ENCODE measurements around the gene MGME1.
"Not testable (repeated sequence)": the region's sequence is repeated elsewhere in the genome, so short reads cannot be mapped to it uniquely, and the experiment has no call there.

The MGME1 gene

DNA sequence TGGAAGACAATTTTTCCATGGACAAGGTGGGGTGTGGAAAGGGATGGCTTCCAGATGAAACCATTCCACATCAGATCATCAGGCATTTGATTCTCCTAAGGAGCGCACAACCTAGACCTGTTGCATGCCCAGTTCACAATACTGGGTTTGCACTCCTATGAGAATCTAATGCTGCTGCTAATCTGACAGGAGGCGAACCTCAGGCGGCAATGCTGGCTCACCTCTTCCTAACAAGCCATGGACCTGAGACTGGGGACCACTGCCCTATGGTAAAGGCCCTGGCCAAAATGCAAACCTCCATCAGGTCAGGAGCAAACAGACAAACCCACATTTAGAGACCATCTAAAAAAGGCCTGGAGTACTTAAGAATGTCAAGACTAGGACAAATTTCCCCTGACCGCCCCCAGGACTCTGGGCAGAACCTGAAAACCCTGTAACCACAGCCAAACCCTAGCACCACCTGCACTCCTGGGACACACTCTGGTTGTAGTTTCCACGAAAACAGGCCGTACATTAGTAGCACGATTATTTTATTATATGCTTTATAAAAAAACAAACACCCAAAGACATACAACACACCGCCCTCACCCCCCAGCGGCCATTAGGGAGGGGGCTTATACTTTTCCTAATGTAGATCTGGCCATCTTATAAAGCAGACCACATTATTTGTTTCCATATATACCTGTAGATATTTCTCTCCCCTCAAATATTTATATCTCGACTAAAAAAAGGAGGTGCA lies 27.6 kb upstream of the MGME1 start:
- DNase-seq: no peak

DNA sequence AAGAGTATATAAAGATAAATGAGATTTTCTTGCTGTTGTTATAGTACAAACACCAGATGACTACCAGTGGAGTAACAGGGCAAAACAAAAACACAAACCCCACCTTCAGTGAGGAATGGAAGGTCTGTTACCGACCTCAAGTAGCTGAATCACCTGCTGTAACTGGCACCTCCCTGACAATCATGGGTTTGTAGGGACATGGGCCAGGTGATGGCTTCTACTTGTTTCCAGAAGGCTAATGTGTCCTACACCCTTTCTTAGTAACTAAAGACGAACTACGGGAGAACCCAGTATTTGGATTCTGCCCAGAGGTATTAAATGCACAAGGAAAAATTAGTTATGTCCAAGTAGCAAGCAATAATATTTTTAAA lies 27.0 kb upstream of the MGME1 start:
- no peak for DNase-seq

DNA sequence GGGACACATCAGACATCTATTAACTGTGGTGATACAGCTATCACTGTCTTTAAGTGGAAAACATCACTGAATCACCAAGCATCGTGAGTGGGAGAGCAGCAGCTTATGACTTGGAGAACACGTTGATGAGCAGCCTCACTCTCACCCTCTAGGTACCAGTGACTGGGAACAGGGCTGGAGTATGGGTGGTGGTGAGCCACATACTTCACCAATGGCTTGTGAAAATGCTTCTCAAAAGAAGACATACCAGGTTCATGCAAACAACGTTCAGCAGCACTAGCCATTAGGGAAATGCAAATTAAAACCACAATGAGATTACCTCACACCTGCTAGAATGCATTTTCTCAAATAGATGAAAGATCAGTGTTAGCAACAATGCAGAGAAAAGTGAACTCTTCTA lies 25.5 kb upstream of the MGME1 start:
- DNase-seq: no peak

DNA sequence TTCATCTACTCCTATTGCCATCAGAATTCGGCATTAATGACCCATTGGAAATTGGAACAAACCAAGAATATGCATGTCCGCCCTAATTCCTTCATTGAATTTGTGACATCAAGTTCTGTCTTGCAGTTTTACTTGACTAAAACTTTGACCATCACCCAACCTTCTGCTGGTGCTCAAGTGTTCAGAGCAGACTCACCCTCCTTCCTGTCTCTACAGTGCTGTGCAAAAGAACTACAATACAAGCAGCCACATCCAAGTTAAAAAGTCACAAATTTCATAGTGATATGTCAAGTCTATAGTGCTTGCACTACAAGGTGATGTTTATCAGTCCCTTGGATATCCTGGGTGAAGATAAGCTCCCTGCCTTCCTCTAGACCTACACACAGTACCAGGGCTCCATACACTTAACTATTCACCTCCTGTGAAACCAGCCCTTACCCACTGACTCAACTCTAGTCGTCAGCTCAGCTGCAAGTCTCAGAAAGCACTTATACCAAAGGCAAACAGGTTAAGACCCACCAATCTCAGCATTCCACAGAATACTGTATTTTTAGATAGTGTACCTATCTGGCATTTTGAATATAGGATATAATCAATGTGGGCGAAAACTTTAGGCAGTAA lies 23.9 kb upstream of the MGME1 start:
- DNase-seq: no peak

DNA sequence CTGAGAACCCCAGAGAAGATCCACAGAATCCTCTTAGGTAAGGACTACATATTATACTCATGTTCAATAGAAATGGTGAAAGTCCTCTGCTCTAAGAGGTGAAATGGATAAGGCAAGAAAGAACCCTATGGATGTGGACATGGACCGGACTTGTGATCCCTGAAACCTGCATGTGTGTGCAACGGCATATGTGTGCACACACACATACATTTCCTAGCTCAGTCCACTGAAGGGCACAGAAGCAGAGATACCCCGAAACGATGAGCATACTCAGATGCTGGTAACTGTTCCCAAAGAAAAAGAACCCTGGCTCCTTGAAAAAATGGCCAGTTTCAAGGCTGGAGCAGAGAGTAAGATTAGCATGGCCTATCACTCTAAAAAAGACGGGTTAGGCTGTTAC lies 22.8 kb upstream of the MGME1 start:
- no peak for DNase-seq

DNA sequence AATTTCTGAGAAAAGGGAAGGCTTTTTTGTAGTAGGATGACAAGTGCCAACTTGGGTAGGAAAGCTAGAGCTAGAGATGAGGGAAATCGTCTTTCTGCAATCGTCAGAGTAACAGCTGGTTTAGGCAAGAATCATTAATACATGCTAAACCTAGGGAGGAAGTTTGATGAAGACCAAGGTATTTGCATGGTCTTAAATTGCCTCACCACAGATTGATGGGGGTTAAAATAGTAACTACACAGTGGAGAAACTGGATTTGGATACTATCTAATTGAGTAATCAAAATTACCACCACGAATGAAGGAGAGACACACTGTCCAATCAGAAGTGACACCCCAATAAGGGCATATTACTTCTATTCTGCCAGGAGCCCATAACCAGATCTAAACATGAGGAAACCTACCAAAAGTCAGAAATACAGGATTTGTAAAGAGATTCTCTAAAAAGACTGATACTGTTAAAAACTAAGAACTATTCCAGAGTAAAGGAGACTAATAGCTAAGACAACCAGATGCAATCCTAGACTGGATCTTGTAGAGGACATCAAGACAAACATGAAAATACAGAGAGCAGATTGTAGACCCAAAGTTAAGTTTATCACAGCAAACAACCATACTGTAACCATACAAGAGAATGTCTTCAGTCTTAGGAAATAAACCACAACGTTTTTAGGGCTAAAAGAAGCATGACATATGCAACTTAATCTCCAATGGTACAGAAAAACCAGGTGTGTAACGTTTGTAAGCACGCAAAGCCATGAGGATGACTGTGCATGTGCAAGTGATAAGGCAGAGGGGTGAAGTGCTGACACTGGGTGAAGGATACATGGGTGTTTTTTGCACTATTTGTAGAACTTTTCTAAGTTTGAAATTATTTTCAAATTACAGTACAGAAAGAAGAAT lies 22.0 kb upstream of the MGME1 start:
- DNase-seq: no peak

DNA sequence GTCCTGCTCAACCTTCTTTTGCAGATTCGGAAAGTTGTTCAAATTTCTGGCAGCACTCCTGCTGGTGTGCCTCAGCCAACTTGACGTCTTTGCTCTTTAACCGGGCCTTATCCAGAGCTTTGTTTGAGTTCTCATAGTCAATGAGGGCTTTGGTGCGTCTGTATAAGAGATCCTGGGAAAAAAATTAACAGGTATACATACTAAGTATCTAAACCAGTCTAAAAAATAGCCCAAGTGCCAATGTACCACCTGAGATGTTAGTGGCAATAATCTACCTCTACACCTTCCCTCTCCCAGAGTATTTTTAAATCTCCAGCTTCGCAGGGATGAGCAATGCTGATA lies 21.4 kb upstream of the MGME1 start:
- DNase-seq: no peak

DNA sequence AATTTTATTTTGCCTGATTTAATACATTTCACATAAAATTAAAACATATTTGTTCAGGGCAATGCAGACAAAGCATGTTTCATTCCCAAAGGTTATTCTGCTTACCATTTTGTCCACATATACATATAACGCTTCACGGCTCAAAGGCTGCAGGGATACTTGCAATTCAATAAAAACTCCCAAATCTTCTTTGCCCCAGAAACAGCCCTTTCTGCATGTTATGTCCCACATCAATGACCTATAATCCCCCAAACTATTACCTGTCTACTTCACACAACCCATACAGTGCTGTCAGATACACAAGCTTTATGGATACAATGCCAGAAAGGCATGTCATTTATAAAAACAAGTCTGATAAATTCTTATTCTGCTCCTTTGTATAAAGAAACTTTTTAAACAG lies 20.4 kb upstream of the MGME1 start:
- DNase-seq: no peak

DNA sequence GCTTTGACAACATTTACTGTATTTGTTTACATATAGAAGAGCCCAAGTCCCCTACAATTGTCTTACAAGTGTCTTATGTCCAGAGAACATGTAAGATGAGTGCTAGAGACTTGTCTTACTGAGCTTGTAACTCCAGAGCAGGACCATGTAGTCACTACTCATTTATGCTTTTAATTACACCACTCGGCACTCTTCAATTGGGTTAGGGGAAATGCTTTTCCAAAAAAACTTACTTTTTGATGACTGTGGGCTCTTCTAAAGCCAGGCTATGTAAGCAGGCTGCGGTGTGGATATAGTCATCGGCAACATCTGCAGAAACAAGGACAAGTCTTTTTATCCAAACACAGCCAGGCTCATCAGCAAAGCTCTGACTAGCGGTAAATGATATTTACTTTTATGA lies 18.9 kb upstream of the MGME1 start:
- no peak for DNase-seq

DNA sequence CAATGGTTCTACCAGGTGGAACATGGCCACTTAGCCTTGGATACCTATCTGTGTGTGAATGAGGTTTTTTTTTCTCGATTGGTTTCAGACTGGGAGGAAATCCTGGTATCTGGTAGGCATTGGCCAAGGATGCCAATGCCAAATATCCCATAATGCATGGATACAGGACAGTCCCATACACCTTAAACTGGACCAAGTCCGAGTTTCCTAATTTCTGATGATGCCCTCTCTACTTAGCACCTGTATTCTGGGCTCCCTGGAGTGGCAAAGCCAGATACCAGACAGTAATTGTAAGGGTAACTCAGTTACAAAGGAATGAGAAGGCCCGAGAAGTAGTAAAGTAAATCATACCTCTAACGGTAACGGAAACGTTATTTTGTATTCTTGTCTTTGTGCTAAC lies 18.1 kb upstream of the MGME1 start:
- no peak for DNase-seq

DNA sequence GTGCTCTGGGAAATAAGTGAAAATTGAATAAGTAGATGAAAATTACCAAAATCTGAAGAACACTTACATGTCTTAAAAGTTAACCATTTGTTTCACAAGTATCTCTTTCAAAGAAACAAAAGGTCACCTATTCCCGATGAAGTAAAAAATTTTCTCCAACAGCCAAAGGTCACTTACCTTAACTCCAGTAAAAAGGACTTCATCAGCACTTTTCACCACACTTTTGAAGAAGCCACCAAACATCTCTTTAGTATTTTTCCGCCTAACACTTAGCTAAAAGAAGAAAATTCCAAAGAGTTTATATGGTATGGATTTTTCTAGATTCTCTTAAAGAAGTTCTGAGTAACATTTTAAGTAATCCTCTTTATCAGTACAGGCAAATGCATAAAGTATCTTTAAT lies 17.5 kb upstream of the MGME1 start:
- DNase-seq: no peak

DNA sequence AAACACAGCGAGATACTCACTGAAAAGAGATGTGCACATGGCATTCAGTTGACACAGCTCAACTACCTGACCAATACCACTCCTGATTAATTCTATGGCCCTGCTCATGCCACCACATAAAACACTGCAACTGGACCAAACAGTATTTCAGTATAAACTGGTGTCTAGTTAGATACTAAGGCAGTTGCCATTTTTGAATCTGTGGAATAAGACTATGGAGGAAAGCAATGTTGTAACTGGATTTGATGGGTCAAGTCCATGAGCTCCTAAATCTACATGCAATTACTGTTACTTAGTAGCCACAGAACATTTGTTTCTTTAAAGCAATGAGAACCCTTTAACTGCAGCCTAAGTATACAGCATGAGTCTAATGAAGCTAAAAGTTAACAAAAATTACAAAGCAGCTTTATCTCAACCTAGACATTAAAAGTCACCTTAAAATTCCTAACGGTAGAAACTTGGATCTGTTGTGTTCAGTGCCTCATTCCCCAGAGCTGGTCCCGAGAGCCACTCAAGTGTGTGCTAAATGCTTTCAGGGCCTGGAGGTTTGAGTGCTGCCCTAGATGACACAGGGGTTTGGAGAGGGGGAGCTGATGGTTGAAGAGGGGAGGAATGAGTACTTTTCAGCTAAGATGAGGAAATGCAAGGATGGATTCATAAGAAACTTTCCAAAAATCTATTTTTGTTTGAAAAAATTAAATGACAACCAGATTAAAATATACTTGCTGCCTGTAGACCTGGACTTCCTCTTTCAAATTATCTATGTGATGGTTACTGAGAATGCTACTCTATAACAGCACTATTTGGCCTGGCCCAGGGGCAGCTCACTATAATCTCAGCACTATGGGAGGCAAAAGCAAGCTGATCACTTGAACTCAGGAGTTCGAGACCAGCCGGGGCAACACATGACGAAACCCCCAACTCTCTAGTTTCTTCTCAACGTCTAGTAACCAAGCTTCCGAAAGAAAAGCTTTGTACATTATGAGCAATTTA lies 15.8 kb upstream of the MGME1 start:
- DNase-seq: no peak

DNA sequence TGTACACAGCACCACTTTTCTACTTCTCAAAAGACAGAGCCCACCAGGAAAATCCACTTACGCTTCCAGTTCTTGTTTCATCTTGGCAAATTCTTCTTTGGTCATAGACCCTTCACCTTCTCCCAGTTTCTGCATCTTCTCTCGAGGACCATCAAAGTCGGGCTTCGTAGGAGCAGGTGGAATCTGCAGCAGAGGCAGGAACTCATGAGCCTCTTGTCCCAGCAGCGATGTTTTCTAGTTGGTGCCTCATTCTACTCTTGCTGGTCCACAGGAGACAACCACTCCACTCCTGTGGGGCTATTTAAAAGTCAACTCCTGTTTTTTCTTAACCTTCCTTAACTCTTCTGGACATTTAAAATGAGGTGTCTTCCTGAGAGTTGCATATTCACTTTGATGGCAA lies 14.9 kb upstream of the MGME1 start:
- no peak for DNase-seq

DNA sequence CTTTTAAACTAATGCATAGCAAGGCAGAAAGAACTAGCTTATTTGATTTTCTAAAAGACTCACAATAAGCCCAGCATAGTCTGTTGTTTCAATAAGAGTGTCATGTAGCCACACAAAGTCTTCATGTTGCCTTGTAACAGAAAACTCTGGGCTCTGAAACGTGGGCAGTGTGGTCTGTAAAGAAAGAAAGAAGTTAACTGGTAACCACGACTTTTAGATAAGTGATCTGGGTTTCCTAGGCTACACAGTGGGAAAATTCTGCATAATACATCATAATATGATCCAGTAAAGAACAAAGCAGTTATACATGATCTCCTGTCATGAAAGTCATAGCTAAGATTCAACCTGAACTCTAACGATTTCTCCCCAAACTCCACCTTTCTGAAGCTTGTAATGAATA lies 13.5 kb upstream of the MGME1 start:
- DNase-seq: no peak

DNA sequence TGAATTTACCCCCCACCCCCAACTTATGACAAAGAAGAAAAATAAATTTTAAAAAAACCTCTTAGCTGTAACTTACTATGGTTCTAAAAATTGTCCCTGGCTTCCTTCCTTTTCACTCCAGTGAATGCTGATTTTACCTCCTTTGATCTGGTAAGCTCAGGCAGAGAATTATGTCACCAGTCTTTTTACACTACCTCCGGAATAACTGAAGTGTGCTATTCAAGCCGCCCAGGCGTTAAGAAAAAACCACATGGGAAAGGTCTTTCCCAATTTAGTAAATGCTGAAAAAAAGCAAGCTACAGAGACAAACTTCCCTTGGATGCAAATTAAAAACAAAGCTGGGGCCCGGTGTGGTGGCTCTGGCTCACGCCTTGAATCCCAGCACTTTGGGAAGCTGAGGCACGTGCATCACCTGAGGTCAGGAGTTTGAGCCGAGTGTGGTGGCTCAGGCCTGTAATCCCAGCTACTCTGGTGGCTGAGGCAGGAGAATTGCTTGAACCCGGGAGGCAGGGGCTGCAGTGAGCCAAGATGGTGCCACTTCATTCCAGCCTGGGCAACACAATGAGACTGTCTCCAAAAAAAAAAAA lies 12.6 kb upstream of the MGME1 start:
- no peak for DNase-seq

DNA sequence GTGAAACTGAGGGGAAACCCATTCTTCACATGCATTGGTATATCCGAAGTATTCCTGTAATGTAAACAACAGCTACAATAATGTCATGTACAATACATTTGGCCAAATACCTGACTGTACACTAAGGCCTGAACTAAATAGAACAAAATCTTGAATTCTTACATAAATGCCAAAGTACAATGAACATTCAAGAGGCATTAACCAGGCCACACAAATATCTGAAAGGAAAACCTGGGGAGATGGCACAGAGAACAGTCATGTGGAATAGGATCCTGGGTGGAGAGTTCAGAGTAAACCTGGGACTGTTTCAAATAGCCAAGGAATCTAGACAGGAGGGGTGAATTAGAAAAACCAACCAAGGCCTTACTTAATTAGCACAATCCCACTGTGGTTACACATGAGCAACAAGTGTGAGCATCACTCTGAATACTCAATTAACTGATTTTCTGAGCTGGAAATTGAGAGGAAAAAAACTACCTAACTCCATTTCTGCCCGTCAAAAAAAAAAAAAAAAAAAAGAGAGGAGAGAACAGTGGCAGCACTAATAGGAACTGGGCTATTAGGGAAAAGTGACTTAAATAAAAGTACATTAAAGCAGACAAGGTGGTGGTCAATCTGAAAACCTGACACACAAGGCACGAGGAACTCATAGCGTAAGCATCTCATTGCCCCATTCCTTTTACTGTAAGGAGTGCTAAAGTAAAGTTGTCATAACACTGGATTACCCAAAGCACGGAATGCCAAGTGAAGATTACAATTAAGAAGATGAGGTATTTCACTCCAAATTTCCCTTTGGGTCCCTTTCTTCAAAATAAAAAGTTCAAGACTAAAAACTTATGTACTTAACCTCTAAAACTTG lies 11.1 kb upstream of the MGME1 start:
- no peak for DNase-seq

DNA sequence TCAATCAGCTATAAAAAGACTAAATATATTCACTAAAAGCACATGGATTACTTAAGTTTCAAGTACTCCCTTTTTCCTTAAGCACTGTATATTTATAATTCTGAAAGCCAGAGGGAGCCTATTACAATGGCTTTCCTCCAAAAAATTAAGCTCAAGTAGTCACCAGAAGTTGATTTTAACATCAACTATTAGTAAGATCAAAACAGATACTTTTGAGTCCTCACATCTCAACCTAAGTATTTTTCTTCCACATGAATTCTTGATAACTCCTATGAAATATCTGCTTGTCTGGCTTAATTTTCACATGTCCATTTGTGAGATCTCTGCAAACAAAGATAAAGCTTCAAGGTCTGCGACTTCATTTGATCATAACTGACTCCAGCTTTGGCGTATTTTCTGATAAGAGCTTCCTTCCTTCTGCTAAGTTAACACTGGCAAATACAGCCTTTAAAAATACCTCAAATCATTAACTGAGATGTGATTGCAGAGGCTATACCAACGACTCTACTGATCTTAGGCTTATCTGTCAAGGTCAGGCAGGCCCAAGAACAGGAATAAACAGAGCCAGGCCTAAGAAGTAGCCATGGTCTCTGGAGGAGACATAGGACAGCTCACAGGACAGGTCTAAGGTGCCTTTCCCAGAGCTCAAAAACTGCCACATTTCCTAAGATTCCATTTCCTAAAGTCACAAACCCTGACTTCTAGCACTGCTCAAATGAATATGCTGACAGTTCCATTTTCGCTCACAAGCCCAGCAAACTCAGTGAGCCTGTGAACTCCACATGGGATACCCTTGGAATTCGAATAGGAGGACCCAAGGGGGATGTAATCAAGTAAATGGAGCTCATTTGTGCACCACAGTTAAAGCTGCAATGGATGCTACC lies 10.2 kb upstream of the MGME1 start:
- no peak for DNase-seq

DNA sequence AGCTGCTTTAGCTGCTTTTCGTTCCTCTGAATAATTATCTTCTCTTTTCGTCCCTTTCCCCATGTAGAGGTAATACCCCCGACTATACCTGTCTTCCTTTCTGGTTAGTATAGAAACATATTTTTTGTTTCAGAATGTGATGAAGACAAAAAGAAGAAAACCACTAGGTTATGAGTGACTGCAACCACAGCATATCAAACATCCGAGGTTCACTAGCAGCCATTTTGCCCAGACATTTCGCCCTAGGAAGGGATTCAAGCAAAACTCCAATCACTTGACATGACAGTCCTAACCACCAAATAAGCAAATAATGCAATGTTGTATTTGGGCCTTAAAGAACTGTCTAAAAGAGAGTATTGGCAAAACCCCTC lies 9.6 kb upstream of the MGME1 start:
- no peak for DNase-seq

DNA sequence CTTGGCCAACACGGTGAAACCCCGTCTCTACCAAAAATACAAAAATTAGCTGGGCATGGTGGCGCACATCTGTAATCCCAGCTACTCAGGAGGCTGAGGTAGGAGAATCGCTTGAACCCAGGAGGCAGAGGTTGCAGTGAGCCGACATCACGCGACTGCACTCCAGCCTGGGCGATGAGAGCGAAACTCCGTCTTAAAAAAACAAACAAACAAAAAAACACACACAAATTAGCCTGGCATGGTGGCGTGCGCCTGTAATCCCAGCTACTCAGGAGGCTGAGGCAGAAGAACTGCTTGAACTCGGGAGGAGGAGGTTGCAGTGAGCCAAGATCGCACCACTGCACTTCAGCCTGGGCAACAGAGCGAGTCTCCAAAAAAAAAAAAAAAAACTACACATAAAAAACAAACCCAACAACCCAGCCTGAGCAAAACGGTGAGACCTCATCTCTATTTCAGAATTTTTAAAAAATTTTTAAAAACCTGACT lies 8.4 kb upstream of the MGME1 start:
- not testable (repeated sequence) for DNase-seq

DNA sequence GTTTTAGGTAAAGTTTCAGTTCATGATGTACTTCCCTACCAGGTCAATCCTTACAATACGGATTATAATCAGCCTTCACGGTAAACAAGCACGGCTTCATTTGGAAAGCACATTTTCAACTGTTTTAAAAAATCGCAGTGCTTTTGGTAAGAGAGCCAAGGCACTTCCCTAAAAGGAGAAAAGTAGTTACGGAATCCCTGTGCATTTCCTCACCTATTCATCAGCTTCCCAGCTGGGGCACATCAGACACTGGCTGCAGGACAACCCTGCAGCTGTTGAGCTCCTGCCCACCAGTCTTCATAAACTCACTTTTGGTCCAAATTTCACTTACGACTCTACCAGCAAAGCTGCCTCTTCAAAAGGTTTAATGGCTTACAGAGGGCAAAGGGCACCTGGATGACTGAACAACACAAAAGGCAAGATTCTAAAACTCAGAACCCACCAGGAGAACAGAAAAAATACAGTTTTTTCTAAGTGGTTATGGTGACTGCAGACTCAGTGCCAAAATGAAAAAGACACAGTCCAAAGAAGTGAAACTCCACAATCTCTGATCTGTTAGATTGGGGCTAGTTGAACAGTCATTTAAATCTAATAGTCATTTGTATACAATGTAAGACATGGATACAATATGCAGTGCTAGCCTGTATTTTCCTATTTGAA lies 7.8 kb upstream of the MGME1 start:
- no peak for DNase-seq
